ENCODE measurements around the gene ATXN7L3.
"Not testable (repeated sequence)": the region's sequence is repeated elsewhere in the genome, so short reads cannot be mapped to it uniquely, and the experiment has no call there.

ATXN7L3 gene

GRCh38 chr17:44152875-44153274 is 46.8 kb downstream of the ATXN7L3 start:
- TF ChIP-seq, protein P1, sequence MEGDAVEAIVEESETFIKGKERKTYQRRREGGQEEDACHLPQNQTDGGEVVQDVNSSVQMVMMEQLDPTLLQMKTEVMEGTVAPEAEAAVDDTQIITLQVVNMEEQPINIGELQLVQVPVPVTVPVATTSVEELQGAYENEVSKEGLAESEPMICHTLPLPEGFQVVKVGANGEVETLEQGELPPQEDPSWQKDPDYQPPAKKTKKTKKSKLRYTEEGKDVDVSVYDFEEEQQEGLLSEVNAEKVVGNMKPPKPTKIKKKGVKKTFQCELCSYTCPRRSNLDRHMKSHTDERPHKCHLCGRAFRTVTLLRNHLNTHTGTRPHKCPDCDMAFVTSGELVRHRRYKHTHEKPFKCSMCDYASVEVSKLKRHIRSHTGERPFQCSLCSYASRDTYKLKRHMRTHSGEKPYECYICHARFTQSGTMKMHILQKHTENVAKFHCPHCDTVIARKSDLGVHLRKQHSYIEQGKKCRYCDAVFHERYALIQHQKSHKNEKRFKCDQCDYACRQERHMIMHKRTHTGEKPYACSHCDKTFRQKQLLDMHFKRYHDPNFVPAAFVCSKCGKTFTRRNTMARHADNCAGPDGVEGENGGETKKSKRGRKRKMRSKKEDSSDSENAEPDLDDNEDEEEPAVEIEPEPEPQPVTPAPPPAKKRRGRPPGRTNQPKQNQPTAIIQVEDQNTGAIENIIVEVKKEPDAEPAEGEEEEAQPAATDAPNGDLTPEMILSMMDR (IDR thresholded peaks at IDR 0.05; ENCODE audit: insufficient read depth, missing control alignments): no peak
- DNase-seq (ENCODE audit: insufficient read length, low spot score) (no peak), FAIRE-seq (no peak)

DNA sequence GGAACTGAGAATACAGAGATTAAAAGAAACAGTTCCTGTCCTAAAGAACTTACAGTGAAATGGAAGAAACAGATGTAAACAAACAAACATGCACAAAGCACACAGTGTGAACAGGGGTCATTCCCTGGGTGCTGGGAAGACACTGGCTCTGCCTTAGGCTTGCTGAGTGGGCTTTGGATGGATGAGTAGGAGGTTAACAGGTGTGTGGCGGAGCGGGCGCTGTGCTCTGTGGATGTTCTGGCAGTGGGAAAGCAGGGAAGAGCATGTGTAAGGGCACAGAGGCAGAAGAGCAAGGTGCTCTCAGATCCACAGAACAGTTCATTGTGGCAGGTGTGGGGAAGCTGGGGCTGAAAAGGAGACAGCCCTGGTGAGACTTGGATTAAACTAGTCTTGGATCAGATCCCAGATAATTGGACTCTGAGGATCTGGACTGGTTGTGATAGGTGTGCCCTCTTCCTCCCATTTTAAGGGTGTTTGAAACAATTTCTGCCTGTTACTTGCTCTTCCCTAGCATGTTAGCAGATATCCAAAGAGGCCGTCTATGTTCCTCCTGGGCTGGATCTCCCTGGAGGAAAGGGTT is 49.8 kb downstream of the ATXN7L3 start:
- FAIRE-seq: no peak
- DNase-seq (ENCODE audit: insufficient read length, low spot score): no peak
- TF ChIP-seq, protein P1 (IDR thresholded peaks at IDR 0.05; ENCODE audit: insufficient read depth, missing control alignments): no peak

GRCh38 chr17:44149066-44149465 is 50.6 kb downstream of the ATXN7L3 start:
- FAIRE-seq: not testable (repeated sequence)

DNA sequence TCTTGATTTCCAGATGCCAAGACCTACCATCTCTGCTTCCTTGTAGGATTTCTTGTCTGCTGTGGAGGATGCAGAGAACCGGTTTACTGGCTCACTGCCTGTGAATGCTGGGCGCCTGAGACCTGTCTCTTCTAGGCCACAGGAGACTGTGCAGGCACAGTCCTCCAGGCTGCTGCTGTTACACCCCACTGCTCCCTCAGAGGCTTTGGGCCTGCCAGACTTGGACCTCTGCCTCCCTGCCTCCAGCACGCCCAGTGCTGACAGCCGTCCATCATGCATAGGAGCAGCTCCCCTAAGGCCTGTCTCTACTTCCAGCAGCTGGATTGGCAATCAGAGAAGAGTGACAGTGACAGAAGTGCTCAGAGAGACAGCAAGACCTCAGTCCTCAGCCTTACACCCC is 51.9 kb downstream of the ATXN7L3 start:
- FAIRE-seq (no peak), DNase-seq (ENCODE audit: insufficient read length, low spot score) (no peak)
- TF ChIP-seq, protein P1 (IDR thresholded peaks at IDR 0.05; ENCODE audit: insufficient read depth, missing control alignments): no peak

More at GRCh38 chr17:44149066-44149465, 50.6 kb downstream of the ATXN7L3 start:
- DNase-seq (ENCODE audit: insufficient read length, low spot score): not testable (repeated sequence)

GRCh38 chr17:44146375-44147346 is 53.0 kb downstream of the ATXN7L3 start:
- TF ChIP-seq, protein P1 (IDR thresholded peaks at IDR 0.05; ENCODE audit: insufficient read depth, missing control alignments): no peak
- DNase-seq (ENCODE audit: insufficient read length, low spot score) (no peak), FAIRE-seq (no peak)

DNA sequence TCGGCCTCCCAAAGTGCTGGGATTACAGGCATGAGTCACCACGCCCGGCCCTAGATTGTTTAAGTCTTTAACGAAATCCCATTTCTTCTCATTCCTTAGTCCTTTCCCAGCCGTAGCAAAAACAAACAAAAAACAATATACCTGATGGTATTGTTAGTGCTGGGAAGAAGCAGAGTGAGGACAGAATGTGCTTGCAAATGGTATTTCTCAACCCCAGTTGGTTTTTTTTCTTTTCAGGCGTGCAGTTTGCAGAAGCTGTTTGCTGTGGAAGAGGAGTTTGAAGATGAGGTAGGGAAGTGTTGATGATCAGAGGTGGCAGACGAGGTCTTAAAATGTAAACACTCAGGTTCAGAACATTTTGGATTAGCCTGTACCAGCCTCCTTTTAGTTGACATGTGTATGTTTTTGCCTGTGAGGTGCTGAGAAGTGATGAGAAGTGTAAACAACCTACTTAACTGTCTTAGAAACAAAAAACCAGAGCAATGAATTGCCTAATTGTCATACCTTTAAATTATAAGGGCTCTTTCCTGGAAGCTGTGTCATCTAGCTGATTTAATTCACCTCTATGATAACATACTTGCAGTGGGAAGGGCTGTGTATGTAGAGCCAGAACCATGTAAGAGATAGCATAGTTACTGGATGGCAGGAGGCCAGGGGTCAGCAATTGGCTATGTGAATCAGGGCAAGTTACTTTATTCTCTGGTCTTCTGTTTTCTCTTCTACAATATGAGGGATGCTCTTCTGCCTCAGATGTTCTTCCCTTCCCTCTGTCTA is 54.5 kb downstream of the ATXN7L3 start:
- DNase-seq (ENCODE audit: insufficient read length, low spot score) (no peak), FAIRE-seq (no peak)
- TF ChIP-seq, protein P1 (IDR thresholded peaks at IDR 0.05; ENCODE audit: insufficient read depth, missing control alignments): no peak

- FAIRE-seq; DNase-seq (ENCODE audit: insufficient read length, low spot score): not testable (repeated sequence)
Observed at GRCh38 chr17:44143921-44144320, 55.8 kb downstream of the ATXN7L3 start.
